Neural cell (in vitro differentiated cells): ENCODE results near the gene CHD1.

Source experiments
- EP300 ChIP-seq: fragments of 450-650 bp; conservative IDR thresholded peaks from 2 replicates; pipeline ENCODE4 v1.6.1; 2014; ENCODE audit warnings: antibody characterized with exemption, mild to moderate bottlenecking, moderate library complexity; ENCODE audit not compliant: poor library complexity, severe bottlenecking
- EZH2 ChIP-seq: fragments of 200-600, 300-800 bp; shearing (Covaris generic), sonication (generic); IDR thresholded peaks from 2 replicates; pipeline ENCODE4 v1.6.1; 2014; ENCODE audit warnings: antibody characterized with exemption, low read length, borderline replicate concordance, mild to moderate bottlenecking; ENCODE audit not compliant: insufficient read depth, poor library complexity, severe bottlenecking
- MXI1 ChIP-seq: fragments of 450-650 bp; conservative IDR thresholded peaks from 2 replicates; pipeline ENCODE4 v1.6.1; 2014; ENCODE audit warnings: antibody characterized with exemption, mild to moderate bottlenecking; ENCODE audit not compliant: poor library complexity, severe bottlenecking
- POLR2AphosphoS5 ChIP-seq: IDR thresholded peaks from 2 replicates; pipeline ENCODE4 v1.6.1; 2012
- RAD21 ChIP-seq: fragments of 450-650 bp; conservative IDR thresholded peaks from 2 replicates; pipeline ENCODE4 v1.6.1; 2014; ENCODE audit warnings: antibody characterized with exemption, mild to moderate bottlenecking, moderate library complexity
- SMC3 ChIP-seq: fragments of 450-650 bp; conservative IDR thresholded peaks from 2 replicates; pipeline ENCODE4 v1.6.1; 2014; ENCODE audit warnings: antibody characterized with exemption, mild to moderate bottlenecking, moderate library complexity; ENCODE audit not compliant: poor library complexity
- TAF1 ChIP-seq: IDR thresholded peaks from 2 replicates; pipeline ENCODE4 v1.6.1; 2012; ENCODE audit warnings: low read depth
- TF ChIP-seq, protein P1 (sequence below): fragments of 450-650 bp; IDR thresholded peaks from 2 replicates; pipeline ENCODE4 v1.5.1; 2014; ENCODE audit warnings: antibody characterized with exemption, mild to moderate bottlenecking, moderate library complexity; ENCODE audit not compliant: poor library complexity, severe bottlenecking
- TF ChIP-seq, protein P2 (sequence below): IDR thresholded peaks from 2 replicates; pipeline ENCODE4 v1.6.1; 2012; ENCODE audit warnings: borderline replicate concordance

GRCh38 chr5:98917433-98917832 lies 11.4 kb downstream of the CHD1 start:
- TF ChIP-seq, protein P1, sequence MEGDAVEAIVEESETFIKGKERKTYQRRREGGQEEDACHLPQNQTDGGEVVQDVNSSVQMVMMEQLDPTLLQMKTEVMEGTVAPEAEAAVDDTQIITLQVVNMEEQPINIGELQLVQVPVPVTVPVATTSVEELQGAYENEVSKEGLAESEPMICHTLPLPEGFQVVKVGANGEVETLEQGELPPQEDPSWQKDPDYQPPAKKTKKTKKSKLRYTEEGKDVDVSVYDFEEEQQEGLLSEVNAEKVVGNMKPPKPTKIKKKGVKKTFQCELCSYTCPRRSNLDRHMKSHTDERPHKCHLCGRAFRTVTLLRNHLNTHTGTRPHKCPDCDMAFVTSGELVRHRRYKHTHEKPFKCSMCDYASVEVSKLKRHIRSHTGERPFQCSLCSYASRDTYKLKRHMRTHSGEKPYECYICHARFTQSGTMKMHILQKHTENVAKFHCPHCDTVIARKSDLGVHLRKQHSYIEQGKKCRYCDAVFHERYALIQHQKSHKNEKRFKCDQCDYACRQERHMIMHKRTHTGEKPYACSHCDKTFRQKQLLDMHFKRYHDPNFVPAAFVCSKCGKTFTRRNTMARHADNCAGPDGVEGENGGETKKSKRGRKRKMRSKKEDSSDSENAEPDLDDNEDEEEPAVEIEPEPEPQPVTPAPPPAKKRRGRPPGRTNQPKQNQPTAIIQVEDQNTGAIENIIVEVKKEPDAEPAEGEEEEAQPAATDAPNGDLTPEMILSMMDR, result no peak
- TF ChIP-seq EZH2 (no peak), TAF1 (no peak), POLR2AphosphoS5 (no peak), EP300 (no peak), SMC3 (no peak), MXI1 (no peak), RAD21 (no peak)
- TF ChIP-seq, protein P2, sequence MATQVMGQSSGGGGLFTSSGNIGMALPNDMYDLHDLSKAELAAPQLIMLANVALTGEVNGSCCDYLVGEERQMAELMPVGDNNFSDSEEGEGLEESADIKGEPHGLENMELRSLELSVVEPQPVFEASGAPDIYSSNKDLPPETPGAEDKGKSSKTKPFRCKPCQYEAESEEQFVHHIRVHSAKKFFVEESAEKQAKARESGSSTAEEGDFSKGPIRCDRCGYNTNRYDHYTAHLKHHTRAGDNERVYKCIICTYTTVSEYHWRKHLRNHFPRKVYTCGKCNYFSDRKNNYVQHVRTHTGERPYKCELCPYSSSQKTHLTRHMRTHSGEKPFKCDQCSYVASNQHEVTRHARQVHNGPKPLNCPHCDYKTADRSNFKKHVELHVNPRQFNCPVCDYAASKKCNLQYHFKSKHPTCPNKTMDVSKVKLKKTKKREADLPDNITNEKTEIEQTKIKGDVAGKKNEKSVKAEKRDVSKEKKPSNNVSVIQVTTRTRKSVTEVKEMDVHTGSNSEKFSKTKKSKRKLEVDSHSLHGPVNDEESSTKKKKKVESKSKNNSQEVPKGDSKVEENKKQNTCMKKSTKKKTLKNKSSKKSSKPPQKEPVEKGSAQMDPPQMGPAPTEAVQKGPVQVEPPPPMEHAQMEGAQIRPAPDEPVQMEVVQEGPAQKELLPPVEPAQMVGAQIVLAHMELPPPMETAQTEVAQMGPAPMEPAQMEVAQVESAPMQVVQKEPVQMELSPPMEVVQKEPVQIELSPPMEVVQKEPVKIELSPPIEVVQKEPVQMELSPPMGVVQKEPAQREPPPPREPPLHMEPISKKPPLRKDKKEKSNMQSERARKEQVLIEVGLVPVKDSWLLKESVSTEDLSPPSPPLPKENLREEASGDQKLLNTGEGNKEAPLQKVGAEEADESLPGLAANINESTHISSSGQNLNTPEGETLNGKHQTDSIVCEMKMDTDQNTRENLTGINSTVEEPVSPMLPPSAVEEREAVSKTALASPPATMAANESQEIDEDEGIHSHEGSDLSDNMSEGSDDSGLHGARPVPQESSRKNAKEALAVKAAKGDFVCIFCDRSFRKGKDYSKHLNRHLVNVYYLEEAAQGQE, result no peak
